Activated CD4-positive, CD25-positive, alpha-beta regulatory T cell treated with anti-CD3 and anti-CD28 coated beads, Interleukin-2, amount 50 U/mL, for 16 hours (primary cell): ENCODE results near the gene RAD51B.

Experiments used
- DNase-seq: peaks from one replicate; pipeline ENCODE4 v3.0.0-alpha.2; 2020; ENCODE audit warnings: low read depth, low spot score

Gene RAD51B

GRCh38 chr14:68630611-68631393, 811.2 kb downstream of the RAD51B start:
- DNase-seq: no peak

GRCh38 chr14:68631394-68632053, 811.9 kb downstream of the RAD51B start:
- DNase-seq: no peak

GRCh38 chr14:68632054-68632895, 812.7 kb downstream of the RAD51B start:
- no peak for DNase-seq

DNA sequence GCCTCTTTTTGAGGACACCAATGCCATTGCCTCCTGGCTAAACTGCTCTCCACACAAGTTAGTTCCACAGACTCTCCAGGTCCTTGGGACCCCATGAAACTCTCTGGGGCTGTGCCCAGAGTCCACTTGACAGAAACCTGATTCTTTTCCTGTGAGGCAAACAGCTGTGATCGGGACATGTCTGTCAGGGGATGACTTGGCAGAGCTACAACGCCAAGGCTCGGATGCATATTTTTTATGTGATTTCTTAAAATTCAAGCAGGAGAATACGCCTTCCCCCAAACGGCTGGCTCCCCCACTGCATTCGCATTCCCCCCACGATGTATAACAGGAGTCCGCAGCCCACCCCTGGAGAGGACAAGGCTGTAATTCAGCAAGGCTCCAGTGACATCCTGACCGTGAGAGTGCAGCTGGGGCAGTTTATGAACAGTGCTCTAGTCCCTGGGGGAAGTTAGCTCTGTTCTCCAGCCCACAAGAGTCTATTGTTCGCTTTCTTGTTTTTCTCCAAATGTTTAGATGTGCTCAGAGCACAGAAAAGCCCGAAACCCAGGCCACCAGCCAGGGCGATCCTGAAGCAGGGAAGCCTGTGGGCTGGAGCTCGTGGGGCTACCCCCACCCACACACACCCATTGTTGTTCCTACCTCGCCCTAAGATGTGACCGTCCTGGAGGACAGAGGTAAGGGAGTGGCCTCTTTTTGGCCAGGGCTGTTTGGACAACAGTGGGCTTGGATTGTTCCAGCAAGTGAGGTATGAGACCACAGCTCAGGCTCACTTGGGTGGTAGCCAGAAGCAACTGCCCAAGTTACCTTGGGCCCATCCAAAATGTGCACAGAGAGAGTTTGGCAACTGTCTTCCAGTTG, 813.8 kb downstream of the RAD51B start:
- no peak for DNase-seq

GRCh38 chr14:68634332-68634731, 814.8 kb downstream of the RAD51B start:
- DNase-seq: no peak

DNA sequence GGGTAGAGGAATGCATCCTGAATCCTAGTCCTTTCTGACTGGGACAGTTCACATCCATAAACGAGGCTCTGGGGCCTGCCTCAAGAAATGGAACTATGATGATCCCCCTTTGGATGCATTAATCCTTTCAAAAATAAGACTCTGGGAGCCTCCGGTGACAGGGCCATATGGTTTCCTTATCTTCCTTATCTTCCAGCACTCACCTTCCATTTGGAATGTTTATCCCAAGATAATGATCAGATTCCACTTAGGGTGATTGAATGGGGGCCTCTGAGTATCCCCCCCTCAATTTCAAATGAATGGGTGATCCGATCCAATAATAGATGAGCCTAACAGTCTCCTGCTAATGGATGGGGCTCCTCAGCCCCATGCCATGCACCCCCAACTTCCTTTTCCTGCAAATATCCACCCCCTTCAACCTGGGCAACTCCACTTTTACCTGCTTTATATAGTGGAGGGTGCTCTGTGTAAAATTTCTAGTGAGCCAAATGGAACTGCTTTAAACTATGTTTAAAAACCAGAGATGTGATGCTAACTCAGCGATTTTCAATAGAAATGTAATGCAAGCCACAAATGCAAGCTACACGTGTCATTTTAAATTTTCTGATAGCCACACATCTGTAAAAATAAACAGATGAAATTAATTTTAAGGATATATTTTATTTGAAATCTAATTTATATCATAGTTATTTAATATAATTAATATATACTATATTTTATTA, 815.5 kb downstream of the RAD51B start:
- no peak for DNase-seq

DNA sequence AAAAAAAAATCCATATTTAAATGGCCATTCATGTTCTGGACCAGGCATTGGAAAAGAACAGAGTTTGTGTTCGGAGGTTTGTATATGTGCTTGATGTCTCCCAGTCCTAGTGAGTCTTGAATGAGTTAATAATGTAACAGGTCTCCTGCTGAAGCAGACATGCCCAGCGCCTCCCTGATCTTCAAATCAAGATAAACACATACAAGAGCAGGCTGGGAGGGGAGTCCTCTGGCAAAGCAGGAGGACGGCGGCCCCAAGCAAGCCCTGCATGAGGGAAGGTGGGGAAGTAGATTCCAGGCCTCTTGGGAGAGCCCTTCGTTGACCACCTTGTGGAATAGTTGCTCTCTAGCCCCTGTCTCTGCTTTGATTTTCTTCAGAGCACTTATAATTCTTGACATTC, 817.0 kb downstream of the RAD51B start:
- DNase-seq: no peak

GRCh38 chr14:68637106-68638021, 817.8 kb downstream of the RAD51B start:
- no peak for DNase-seq

GRCh38 chr14:68638141-68638999, 818.8 kb downstream of the RAD51B start:
- DNase-seq: no peak

DNA sequence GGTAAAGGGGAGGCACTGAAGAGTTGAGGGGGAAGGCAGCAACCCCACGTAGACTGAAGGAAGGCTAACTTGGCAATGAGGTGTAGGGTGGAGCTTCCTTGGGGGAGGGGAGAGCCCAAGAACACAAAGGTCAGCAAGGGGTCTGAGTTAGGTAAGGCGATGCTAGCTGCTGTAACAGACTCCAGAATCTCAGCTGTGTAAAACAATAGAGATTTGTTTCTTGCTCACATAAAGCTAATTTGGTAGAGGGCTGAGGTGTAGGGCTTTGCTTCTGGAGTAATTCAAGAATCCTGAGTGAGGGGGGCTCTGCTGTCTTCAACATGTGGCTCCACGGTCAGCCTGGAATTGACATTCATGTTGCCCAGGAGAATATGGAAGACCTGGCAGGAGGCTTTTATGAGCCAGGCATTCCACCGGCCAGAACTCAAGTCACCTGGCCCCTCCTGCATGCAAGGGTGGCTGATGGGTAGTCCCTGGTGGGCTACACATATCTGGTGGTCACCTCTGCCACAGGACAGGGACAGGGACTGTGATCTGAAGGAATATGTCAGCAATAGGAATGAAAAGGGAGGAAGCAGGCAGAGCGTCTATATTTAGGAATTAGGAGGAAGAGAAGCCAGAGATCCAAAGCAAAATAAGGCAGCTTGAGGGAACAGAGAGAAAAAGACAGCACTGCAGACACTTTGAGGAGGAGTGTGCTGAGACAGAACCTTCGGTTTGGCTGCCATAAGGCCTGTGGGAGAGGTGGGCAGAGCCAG, 819.6 kb downstream of the RAD51B start:
- no peak for DNase-seq

DNA sequence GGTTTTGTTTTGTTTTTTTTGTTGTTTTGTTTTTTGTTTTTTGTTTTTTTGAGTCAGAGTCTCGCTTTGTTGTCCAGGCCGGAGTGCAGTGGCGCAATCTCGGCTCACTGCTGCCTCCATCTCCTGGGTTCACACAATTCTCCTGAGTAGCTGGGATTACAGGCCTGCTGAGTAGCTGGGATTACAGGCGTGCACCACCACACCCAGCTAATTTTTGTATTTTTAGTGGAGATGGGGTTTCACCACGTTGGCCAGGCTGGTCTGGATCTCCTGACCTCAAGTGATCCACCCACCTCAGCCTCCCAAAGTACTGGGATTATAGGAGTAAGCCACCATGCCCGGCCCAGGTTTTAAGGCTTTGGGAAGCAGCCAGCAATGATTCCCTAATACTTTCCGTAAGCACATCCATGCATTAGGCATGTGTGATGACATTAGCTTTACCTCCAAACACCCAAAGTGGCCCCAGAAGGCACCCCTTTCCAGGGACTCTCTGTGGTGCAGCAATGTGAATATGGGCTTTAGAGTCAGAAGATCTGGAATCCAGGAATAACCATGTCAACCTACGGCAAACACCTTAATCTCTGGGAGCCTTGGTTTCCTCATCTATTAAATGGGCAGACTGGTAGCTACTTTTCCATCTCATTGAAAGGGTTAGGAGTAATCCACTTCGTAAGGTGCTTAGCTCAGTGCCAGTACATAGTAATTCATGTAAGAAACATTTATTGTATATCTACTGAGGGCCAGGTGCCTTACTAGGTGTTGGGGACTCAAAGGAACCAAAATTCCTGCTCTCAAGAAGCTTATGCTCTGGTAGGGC, 820.4 kb downstream of the RAD51B start:
- no peak for DNase-seq

- DNase-seq: no peak
Measured at GRCh38 chr14:68643673-68644072, 824.1 kb downstream of the RAD51B start.

- DNase-seq: no peak
Measured at GRCh38 chr14:68644101-68644500, 824.5 kb downstream of the RAD51B start.

GRCh38 chr14:68645371-68645770, 825.8 kb downstream of the RAD51B start:
- no peak for DNase-seq

DNA sequence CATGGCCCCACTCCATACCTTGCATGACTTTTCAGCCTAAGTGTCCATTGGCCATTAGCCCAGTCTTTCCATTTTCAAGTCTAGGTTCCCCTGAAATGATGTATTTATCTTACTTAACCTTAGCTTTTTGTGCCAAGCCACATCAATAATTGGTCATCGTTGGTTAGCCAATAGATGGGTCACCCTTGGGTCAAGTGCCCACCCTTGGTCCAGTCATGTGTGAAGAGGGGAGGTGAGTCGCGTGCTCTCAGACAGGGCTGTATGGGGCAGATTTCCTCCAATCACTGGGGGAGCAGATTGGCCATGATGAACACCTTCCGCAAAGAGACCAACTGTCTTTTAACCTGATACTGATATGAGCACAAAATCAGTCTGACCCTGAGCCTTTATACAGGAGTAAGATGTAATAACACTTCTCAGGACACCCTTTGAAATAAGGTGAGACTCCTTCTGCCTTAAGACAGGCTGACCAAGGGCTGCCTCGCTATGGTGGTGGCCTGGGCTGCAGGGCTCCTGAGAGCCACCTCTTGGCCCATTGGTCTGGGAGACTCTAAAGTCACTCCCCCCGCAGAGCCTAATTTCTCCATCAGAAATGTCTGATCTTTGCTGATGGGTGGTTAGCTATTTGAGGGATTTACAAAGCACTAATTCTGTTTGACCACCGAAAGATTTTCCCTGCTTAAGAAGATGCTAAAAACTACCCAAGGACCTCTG, 830.1 kb downstream of the RAD51B start:
- DNase-seq: no peak

GRCh38 chr14:68650404-68650994, 830.9 kb downstream of the RAD51B start:
- no peak for DNase-seq
